ENCODE measurements around the gene ANO5. TPM values are rescaled to one million over a fixed set of nuclear protein-coding genes. Genes with fewer than 3 reads are reported as not detected.

The ANO5 gene
- 1 to 10 TPM; 3.6 to 6.3 (median 4.5) TPM for polyA plus RNA-seq (ENCODE audit: insufficient read length in 3 of 3)
- long read RNA-seq, donor 1, result 0 reads
- long read RNA-seq, donor 2, result 0 reads
- long read RNA-seq, donor 3, result 0 reads
- long read RNA-seq, donor 4, result 0 reads
- long read RNA-seq, donor 5, result 0 reads
- long read RNA-seq, donor 6, partial matches to known transcripts, result 10 of 10 reads
- long read RNA-seq, donor 6, other reads (novel, unspliced or antisense), result 0 of 10 reads
- long read RNA-seq, donor 7, result 0 reads
- long read RNA-seq, donor 8, result 0 reads
- long read RNA-seq, donor 9, result 0 reads
- long read RNA-seq, donor 10, result 0 reads
- long read RNA-seq, donor 11, result 0 reads
- long read RNA-seq, donor 12, result 0 reads
- long read RNA-seq, donor 13, result 0 reads
- long read RNA-seq, donor 14, result 0 reads
- long read RNA-seq, donor 15, result 0 reads
- long read RNA-seq, donor 16, partial matches to known transcripts, result 18 of 18 reads
- long read RNA-seq, donor 16, other reads (novel, unspliced or antisense), result 0 of 18 reads

- peak in 6 of 11 donors; percentile 12 to 28 (median 23) for DNase-seq (ENCODE audit: extremely low read depth in 1 of 11, low read depth in 9 of 11, low spot score in 4 of 11)
These were observed at the start of gene ANO5 for GRCh38 chr11:22192642-22193347. Gene ANO5 (plus strand): TSS chr11:22193085. CDS start chr11:22193493, 408 bp downstream.

- no peak for DNase-seq (ENCODE audit: extremely low read depth in 1 of 11, low read depth in 9 of 11, low spot score in 4 of 11)
These were observed 41.2 kb upstream of the ANO5 start for GRCh38 chr11:22151649-22152197.

- DNase-seq (ENCODE audit: extremely low read depth in 1 of 11, low read depth in 9 of 11, low spot score in 4 of 11), result no peak
These were observed 35.4 kb upstream of the ANO5 start for GRCh38 chr11:22157531-22157930.

- no peak for DNase-seq (ENCODE audit: extremely low read depth in 1 of 11, low read depth in 9 of 11, low spot score in 4 of 11)
These were observed 31.4 kb upstream of the ANO5 start for GRCh38 chr11:22161489-22161888.

- no peak for DNase-seq (ENCODE audit: extremely low read depth in 1 of 11, low read depth in 9 of 11, low spot score in 4 of 11)
These were observed 30.1 kb upstream of the ANO5 start for GRCh38 chr11:22162756-22163155.

GRCh38 chr11:22163394-22163797 lies 29.5 kb upstream of the ANO5 start:
- DNase-seq (ENCODE audit: extremely low read depth in 1 of 11, low read depth in 9 of 11, low spot score in 4 of 11), result no peak

GRCh38 chr11:22165087-22165486 lies 27.8 kb upstream of the ANO5 start:
- no peak for DNase-seq (ENCODE audit: extremely low read depth in 1 of 11, low read depth in 9 of 11, low spot score in 4 of 11)

GRCh38 chr11:22165759-22166513 lies 26.9 kb upstream of the ANO5 start:
- DNase-seq (ENCODE audit: extremely low read depth in 1 of 11, low read depth in 9 of 11, low spot score in 4 of 11), result no peak

- DNase-seq (ENCODE audit: extremely low read depth in 1 of 11, low read depth in 9 of 11, low spot score in 4 of 11), result no peak
These were observed 23.1 kb upstream of the ANO5 start for GRCh38 chr11:22169833-22170232.

GRCh38 chr11:22173532-22173931 lies 19.4 kb upstream of the ANO5 start:
- DNase-seq (ENCODE audit: extremely low read depth in 1 of 11, low read depth in 9 of 11, low spot score in 4 of 11), result no peak

GRCh38 chr11:22177186-22177585 lies 15.7 kb upstream of the ANO5 start:
- no peak for DNase-seq (ENCODE audit: extremely low read depth in 1 of 11, low read depth in 9 of 11, low spot score in 4 of 11)

GRCh38 chr11:22179626-22180025 lies 13.3 kb upstream of the ANO5 start:
- no peak for DNase-seq (ENCODE audit: extremely low read depth in 1 of 11, low read depth in 9 of 11, low spot score in 4 of 11)

GRCh38 chr11:22180131-22180530 lies 12.8 kb upstream of the ANO5 start:
- DNase-seq (ENCODE audit: extremely low read depth in 1 of 11, low read depth in 9 of 11, low spot score in 4 of 11), result no peak

GRCh38 chr11:22189660-22190059 lies 3.2 kb upstream of the ANO5 start:
- DNase-seq (ENCODE audit: extremely low read depth in 1 of 11, low read depth in 9 of 11, low spot score in 4 of 11), result no peak

- DNase-seq (ENCODE audit: extremely low read depth in 1 of 11, low read depth in 9 of 11, low spot score in 4 of 11), result no peak
These were observed 1.9 kb upstream of the ANO5 start for GRCh38 chr11:22190827-22191463.

GRCh38 chr11:22192289-22192641 lies 620 bp upstream of the ANO5 start:
- DNase-seq (ENCODE audit: extremely low read depth in 1 of 11, low read depth in 9 of 11, low spot score in 4 of 11), result peak in 1 of 11 donors; percentile 3

GRCh38 chr11:22193348-22194051 lies 615 bp downstream of the ANO5 start:
- peak in 5 of 11 donors; percentile 5 to 14 (median 7) for DNase-seq (ENCODE audit: extremely low read depth in 1 of 11, low read depth in 9 of 11, low spot score in 4 of 11)

GRCh38 chr11:22194306-22194705 lies 1.4 kb downstream of the ANO5 start:
- DNase-seq (ENCODE audit: extremely low read depth in 1 of 11, low read depth in 9 of 11, low spot score in 4 of 11), result no peak
